ENCODE measurements around the gene SPRR2D.

Gene SPRR2D

DNA sequence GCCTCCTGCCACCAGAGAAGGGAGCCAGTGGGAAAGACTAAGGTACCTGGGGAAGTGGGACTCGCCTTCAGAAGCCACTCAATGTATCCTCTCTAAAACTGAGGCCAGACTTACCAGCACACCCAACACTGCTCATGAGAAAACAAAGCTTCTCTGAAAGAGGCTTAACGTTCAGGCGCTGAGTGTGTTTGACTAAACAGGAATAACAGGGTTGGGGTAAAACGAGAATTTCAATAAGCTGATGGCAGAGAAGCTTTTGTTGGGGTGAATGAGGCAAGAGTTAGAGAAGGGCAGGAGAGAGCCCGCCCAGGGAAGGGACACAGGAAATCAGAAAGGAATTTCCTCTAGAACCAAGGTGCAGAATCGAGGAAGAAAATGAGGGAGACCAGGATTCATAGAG lies 41.1 kb downstream of the SPRR2D start:
- FAIRE-seq = no peak
- no peak for DNase-seq (ENCODE audit: insufficient read length)
- TF ChIP-seq POLR2AphosphoS5 (IDR thresholded peaks at IDR 0.05; ENCODE audit: low read depth, low read length) (no peak), POLR2A (IDR thresholded peaks at IDR 0.05; ENCODE audit: low read depth, low read length) (no peak), TAF1 (IDR thresholded peaks at IDR 0.05; ENCODE audit: borderline replicate concordance, low read depth, low read length) (no peak)

DNA sequence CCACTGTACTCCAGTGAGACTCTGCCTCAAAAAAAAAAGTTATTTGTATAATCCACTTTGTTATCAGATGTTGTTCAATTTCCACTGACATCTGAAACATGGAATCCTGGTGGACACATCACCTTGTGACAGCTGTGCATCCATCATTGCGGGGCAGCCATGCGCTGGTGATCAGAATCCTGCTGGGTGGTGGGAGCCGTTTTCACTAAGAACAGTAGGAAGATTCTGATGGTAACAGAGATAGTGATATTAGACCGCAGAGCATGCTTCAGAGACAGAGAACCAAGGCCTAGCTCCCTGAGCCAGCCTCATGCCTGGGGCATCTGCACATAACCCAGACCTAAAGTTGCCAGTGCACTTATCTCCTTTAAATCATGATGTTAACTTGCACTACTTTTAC lies 42.4 kb downstream of the SPRR2D start:
- no peak for FAIRE-seq

DNA sequence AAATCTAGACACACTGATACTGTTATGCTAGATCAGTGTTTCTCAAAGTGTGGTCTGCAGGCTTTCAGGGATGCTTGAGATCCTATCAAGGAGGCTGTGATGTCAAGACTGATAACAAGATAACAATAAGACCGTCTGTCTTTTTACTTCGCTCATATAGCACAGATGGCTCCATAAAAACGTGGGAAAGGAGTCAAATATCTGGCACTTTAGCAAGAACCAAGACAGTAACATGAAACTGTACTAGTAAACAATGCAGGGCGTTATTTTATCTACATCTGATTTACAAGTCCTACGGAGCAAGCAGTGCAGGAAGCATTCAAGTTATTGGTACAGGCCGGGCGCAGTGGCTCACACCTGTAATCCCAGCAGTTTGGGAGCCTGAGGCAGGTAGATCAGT lies 43.0 kb downstream of the SPRR2D start:
- DNase-seq (ENCODE audit: insufficient read length) (no peak), FAIRE-seq (no peak)
- no peak for TF ChIP-seq TAF1 (IDR thresholded peaks at IDR 0.05; ENCODE audit: borderline replicate concordance, low read depth, low read length)
- TF ChIP-seq POLR2A (IDR thresholded peaks at IDR 0.05; ENCODE audit: low read depth, low read length) = no peak
- no peak for TF ChIP-seq POLR2AphosphoS5 (IDR thresholded peaks at IDR 0.05; ENCODE audit: low read depth, low read length)

More for the DNA sequence above, 42.4 kb downstream of the SPRR2D start:
- DNase-seq (ENCODE audit: insufficient read length) = no peak
- TF ChIP-seq POLR2A (IDR thresholded peaks at IDR 0.05; ENCODE audit: low read depth, low read length) (no peak), TAF1 (IDR thresholded peaks at IDR 0.05; ENCODE audit: borderline replicate concordance, low read depth, low read length) (no peak), POLR2AphosphoS5 (IDR thresholded peaks at IDR 0.05; ENCODE audit: low read depth, low read length) (no peak)

DNA sequence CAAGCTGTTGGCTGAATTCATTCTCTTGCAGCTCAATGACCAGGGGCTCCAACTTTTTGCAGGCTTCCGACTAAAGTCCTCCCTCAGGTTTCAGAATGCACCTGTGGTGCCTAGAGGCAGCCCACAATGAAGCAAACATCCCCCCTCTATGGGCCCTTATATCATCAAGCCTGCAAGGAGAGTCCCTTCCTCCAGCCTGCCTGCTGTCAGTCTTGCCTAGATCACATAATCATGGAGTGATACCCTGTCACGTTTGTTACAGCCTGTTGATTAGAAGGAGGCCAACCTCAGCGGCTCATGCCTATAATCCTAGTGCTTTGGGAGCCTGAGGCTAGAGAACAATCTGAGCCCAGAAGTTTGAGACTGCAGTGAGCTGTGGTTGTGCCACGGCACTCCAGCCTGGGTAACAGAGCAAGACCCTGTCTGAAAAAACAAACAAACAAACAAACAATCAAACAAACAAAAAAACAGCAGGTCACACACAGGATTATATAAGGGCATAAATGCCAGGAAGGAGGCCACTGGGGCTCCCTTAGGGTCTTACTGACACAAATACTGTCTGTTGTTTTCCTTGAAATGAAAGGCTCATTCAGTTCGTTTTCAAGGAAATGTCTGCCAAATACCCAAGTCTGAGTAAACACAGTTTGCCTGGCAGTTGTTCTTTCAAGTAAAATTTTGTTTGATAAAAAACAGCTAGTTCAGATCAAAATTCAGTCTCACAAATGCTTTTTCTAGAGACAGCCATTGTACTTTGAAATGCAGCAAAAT lies 44.1 kb downstream of the SPRR2D start:
- DNase-seq (ENCODE audit: insufficient read length) (no peak), FAIRE-seq (no peak)
- TF ChIP-seq POLR2A (IDR thresholded peaks at IDR 0.05; ENCODE audit: low read depth, low read length) (no peak), TAF1 (IDR thresholded peaks at IDR 0.05; ENCODE audit: borderline replicate concordance, low read depth, low read length) (no peak), POLR2AphosphoS5 (IDR thresholded peaks at IDR 0.05; ENCODE audit: low read depth, low read length) (no peak)

DNA sequence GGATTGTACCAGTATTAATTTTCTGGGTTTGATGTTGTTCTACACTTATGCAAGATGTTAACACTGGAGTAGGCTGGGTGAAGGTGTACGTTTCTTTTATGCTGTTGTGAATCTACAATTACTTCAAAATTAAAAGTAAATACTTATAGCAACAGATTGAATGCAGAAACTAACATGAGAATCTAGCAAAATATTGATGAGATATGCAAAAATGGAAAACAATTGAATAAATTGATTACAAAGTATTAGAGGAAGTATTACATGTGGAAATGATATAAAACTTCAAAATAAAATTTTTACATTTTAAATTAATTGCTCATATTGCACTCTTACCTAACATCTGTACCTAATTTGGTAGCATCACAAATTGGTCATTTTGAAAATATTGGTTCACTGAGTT lies 45.1 kb downstream of the SPRR2D start:
- FAIRE-seq = no peak
- DNase-seq (ENCODE audit: insufficient read length) = no peak
- TF ChIP-seq POLR2AphosphoS5 (IDR thresholded peaks at IDR 0.05; ENCODE audit: low read depth, low read length) (no peak), TAF1 (IDR thresholded peaks at IDR 0.05; ENCODE audit: borderline replicate concordance, low read depth, low read length) (no peak), POLR2A (IDR thresholded peaks at IDR 0.05; ENCODE audit: low read depth, low read length) (no peak)

DNA sequence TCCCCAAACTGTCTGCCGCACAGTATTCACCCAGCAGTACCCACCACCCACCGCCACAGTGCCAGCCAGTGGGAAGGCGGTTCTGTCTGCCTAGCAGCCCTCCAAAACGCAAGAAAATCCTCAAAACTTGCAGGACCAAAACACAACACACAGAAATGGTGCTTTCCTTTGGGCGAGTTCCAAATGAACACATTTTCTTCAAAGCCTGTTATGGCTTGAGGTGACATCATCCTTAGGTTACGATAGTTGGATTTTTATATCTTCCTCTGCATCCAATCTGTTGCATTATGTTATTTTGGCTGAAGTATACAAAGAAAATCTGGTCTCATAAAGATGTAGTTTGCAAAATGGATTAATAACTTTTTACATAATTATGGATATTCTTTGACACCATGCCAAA lies 47.7 kb downstream of the SPRR2D start:
- no peak for TF ChIP-seq TAF1 (IDR thresholded peaks at IDR 0.05; ENCODE audit: borderline replicate concordance, low read depth, low read length)
- no peak for TF ChIP-seq POLR2A (IDR thresholded peaks at IDR 0.05; ENCODE audit: low read depth, low read length)
- no peak for TF ChIP-seq POLR2AphosphoS5 (IDR thresholded peaks at IDR 0.05; ENCODE audit: low read depth, low read length)
- no peak for DNase-seq (ENCODE audit: insufficient read length)
- FAIRE-seq = no peak

All from GM12892 (cell line).